ENCODE measurements around the gene TBRG1. TPM values are rescaled to one million over a fixed set of nuclear protein-coding genes. Genes with fewer than 3 reads are reported as not detected.

TBRG1 gene
- total RNA-seq, 1 donor from 2014 or later: 87.3 TPM

DNA sequence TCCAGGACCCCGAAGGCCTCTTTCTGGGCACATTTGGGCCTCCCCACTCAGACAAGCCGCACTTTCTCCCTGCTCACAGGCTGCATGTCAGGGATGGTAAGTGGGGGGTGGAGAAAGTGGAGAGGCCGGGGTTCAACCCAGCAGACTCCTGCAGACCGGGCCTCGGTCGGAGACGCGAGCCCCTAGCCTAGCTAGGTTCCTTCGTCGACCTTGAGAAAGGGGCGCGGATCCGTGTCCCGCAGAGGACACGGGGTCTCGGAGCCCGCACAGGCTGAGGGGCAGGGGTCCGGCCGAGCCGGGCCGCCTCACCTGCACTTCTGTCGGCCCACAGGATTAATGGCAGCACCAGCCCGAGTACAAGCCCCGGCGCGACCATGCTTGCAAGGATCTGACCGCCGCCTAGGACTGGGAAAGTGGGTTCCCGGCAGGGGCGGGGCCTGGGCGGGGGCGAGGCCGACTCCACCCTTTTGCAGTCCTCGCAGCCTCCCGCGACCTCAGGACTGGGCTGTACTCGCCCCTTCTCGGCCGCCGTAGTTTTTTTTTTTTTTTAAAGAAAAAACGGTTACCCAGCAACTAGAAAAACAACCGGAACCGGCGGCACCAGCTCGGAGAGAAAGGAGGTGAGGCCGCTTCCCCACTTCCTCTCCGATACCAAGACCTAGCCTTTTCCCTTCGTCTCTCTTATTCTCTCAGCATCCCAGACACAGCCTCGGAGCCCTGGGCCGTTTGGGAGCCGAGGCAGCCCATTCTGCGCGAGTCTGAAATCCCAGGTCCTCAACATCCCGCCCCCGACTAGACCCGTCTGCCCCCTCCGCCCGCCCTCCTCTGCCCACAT is 50.9 kb downstream of the TBRG1 start, which contains the start of the genes SIAE and SPA17:
Gene SIAE, minus strand, starts transcription at position 407 of the 835 bp plus-strand sequence. Its CDS starts 31 bp downstream, at position 376.
Gene SPA17, plus strand, starts transcription at position 572 of the 835 bp plus-strand sequence. CDS start 1,361 bp downstream, outside the sequence.
- peaks cover 20% of the 10 kb centered on the region for H3K4me1 Mint-ChIP-seq (ENCODE audit: unreplicated experiment)

DNA sequence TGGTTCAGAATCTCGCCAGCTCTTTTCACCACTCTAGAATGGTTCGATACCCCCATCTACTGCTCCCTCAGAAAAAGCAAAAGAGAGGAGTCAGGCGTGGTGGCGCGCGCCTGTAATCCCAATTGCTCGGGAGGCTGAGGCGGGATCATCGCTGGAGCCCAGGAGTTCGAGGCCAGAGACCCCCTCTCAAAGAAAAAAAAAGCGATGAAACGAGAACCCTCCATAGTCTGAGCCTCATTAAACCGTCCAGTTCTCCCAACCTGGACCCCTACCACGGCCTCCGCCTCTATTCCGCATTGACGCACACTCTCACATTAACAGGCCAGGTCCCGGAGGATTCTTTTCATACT is 51.5 kb downstream of the TBRG1 start:
- peaks cover 20% of the 10 kb centered on the region for H3K4me1 Mint-ChIP-seq (ENCODE audit: unreplicated experiment)
- TF ChIP-seq, protein P1, sequence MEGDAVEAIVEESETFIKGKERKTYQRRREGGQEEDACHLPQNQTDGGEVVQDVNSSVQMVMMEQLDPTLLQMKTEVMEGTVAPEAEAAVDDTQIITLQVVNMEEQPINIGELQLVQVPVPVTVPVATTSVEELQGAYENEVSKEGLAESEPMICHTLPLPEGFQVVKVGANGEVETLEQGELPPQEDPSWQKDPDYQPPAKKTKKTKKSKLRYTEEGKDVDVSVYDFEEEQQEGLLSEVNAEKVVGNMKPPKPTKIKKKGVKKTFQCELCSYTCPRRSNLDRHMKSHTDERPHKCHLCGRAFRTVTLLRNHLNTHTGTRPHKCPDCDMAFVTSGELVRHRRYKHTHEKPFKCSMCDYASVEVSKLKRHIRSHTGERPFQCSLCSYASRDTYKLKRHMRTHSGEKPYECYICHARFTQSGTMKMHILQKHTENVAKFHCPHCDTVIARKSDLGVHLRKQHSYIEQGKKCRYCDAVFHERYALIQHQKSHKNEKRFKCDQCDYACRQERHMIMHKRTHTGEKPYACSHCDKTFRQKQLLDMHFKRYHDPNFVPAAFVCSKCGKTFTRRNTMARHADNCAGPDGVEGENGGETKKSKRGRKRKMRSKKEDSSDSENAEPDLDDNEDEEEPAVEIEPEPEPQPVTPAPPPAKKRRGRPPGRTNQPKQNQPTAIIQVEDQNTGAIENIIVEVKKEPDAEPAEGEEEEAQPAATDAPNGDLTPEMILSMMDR (IDR thresholded peaks at IDR 0.05; ENCODE audit: unreplicated experiment): no peak
- H3K27ac Mint-ChIP-seq (ENCODE audit: unreplicated experiment): peak overlapping the region; percentile 98
- H3K4me3 Mint-ChIP-seq (ENCODE audit: unreplicated experiment): peak overlapping the region; percentile 92
- H3K9me3 Mint-ChIP-seq (ENCODE audit: unreplicated experiment): no peaks in the 10 kb centered on the region
- peaks cover 4% of the 10 kb centered on the region for H3K36me3 Mint-ChIP-seq (ENCODE audit: low read depth, unreplicated experiment)
- DNase-seq (ENCODE audit: low spot score): peak; percentile 10
- no peaks in the 10 kb centered on the region for H3K27me3 Mint-ChIP-seq (ENCODE audit: unreplicated experiment)

More for the DNA sequence above, 50.9 kb downstream of the TBRG1 start, which contains the start of the genes SIAE and SPA17:
- Mint-ChIP-seq H3K9me3 (ENCODE audit: unreplicated experiment) (no peaks in the 10 kb centered on the region), H3K36me3 (ENCODE audit: low read depth, unreplicated experiment) (peaks cover 4% of the 10 kb centered on the region), H3K4me3 (ENCODE audit: unreplicated experiment) (peak within 1 kb of the TSS; percentile 92), H3K27me3 (ENCODE audit: unreplicated experiment) (no peaks in the 10 kb centered on the region), H3K27ac (ENCODE audit: unreplicated experiment) (peak within 1 kb of the TSS; percentile 98)
- TF ChIP-seq, protein P1 (IDR thresholded peaks at IDR 0.05; ENCODE audit: unreplicated experiment): no peak
- peak; percentile 93 for DNase-seq (ENCODE audit: low spot score)

DNA sequence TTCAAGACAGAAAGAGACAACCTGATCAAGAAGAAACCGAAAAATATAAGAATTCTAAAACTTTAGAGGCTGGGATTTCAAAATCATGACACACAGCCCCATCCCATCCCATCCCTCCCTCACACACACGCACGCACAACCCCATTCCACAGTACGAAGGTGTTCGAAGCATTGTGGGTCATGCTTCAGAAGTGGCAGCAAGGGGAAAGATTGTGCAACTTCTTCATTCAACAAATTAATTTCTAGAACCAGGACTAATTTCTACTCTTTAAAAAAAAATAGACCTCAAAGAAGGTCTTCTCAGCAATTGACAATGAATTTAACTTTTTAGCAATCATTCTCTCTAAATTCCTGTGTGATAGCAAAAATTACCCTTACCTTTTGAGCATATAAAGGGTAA is 51.9 kb downstream of the TBRG1 start:
- TF ChIP-seq, protein P1 (IDR thresholded peaks at IDR 0.05; ENCODE audit: unreplicated experiment): no peak
- H3K4me3 Mint-ChIP-seq (ENCODE audit: unreplicated experiment): peak overlapping the region; percentile 92
- no peaks in the 10 kb centered on the region for H3K9me3 Mint-ChIP-seq (ENCODE audit: unreplicated experiment)
- peaks cover 20% of the 10 kb centered on the region for H3K4me1 Mint-ChIP-seq (ENCODE audit: unreplicated experiment)
- no peaks in the 10 kb centered on the region for H3K27me3 Mint-ChIP-seq (ENCODE audit: unreplicated experiment)
- peaks cover 4% of the 10 kb centered on the region for H3K36me3 Mint-ChIP-seq (ENCODE audit: low read depth, unreplicated experiment)
- peak overlapping the region; percentile 98 for H3K27ac Mint-ChIP-seq (ENCODE audit: unreplicated experiment)
- no peak for DNase-seq (ENCODE audit: low spot score)

DNA sequence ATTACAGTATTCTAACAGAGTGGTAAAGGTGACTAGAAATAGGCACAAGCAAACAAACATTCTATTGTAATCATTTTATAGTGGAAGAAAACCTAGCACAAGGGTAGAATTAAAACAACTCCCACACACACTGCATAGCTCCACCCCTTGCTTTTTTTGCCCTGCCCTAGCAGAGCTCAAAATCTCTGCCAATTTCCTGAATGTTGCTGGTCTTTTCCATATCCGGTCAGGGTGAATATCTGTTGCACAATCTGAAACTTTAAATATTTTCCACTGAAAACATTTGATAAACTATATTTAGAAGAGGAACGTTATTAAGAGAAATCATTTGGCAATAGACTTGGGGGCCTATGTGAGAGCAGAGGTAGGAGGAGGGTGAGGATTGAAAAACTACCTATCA is 53.7 kb downstream of the TBRG1 start:
- Mint-ChIP-seq H3K27me3 (ENCODE audit: unreplicated experiment) (no peaks in the 10 kb centered on the region), H3K27ac (ENCODE audit: unreplicated experiment) (no peak overlapping the region), H3K4me1 (ENCODE audit: unreplicated experiment) (peaks cover 20% of the 10 kb centered on the region), H3K4me3 (ENCODE audit: unreplicated experiment) (no peak overlapping the region), H3K36me3 (ENCODE audit: low read depth, unreplicated experiment) (peaks cover 4% of the 10 kb centered on the region), H3K9me3 (ENCODE audit: unreplicated experiment) (no peaks in the 10 kb centered on the region)
- TF ChIP-seq, protein P1 (IDR thresholded peaks at IDR 0.05; ENCODE audit: unreplicated experiment): no peak
- no peak for DNase-seq (ENCODE audit: low spot score)

DNA sequence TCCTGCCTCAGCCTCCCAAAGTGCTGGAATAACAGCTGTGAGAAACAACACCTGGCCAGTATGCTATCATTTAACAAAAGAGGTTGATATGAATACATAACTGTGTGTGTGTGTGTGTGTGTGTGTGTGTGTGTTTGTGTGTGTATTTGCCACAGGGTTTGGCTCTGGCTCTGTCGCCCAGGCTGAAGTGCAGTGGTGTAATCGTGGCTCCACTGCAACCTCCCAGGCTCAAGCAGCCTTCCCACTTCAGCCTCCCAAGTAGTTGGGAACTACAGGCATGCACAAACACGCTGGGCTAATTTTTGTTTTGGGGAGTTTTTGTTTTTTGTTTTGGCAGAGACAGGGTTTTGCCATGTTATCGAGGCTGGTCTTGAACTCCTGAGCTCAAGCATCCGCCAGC is 55.8 kb downstream of the TBRG1 start:
- Mint-ChIP-seq H3K4me1 (ENCODE audit: unreplicated experiment) (peaks cover 12% of the 10 kb centered on the region), H3K27me3 (ENCODE audit: unreplicated experiment) (no peaks in the 10 kb centered on the region), H3K27ac (ENCODE audit: unreplicated experiment) (no peak overlapping the region), H3K36me3 (ENCODE audit: low read depth, unreplicated experiment) (peaks cover 13% of the 10 kb centered on the region), H3K9me3 (ENCODE audit: unreplicated experiment) (no peaks in the 10 kb centered on the region), H3K4me3 (ENCODE audit: unreplicated experiment) (no peak overlapping the region)
- no peak for DNase-seq (ENCODE audit: low spot score)
- TF ChIP-seq, protein P1 (IDR thresholded peaks at IDR 0.05; ENCODE audit: unreplicated experiment): no peak

Measured in endothelial cell (in vitro differentiated cells).